ENCODE measurements around the gene JADE1. TPM values are rescaled to one million over a fixed set of nuclear protein-coding genes. Genes with fewer than 3 reads are reported as not detected.

JADE1 gene
- total and polyA plus RNA-seq, 4 donors = 5.0 to 17.6 (median 10.5) TPM

GRCh38 chr4:128782875-128783614 lies 26.5 kb upstream of the JADE1 start:
- Histone ChIP-seq H3K27ac (ENCODE audit: low read depth in 1 of 2, low read length in 2 of 2) (no peak overlapping the region), H3K4me1 (ENCODE audit: control insufficient read depth in 4 of 4, insufficient read depth in 4 of 4, low read length in 3 of 4) (peaks cover 0 to 7% (median 3%) of the 10 kb centered on the region in 4 donors), H3K36me3 (ENCODE audit: control insufficient read depth in 4 of 4, insufficient read depth in 3 of 4, low read depth in 1 of 4, low read length in 3 of 4) (no peaks in the 10 kb centered on the region), H3K27me3 (ENCODE audit: control insufficient read depth in 4 of 4, insufficient read depth in 4 of 4, low read length in 3 of 4) (no peaks in the 10 kb centered on the region), H3K4me3 (ENCODE audit: low read depth in 1 of 3, low read length in 3 of 3) (no peak overlapping the region), H3K9me3 (ENCODE audit: control insufficient read depth in 4 of 4, low read length in 3 of 4) (no peaks in the 10 kb centered on the region), H3K9ac (ENCODE audit: low read depth in 1 of 2, low read length in 2 of 2) (no peak overlapping the region)
- DNase-seq (ENCODE audit: low spot score) = no peak
- no peak for TF ChIP-seq EGR1 (IDR thresholded peaks at IDR 0.05; ENCODE audit: low read depth in 2 of 2)
- TF ChIP-seq GABPA (IDR thresholded peaks at IDR 0.05 in 1 of 2, conservative IDR thresholded peaks at IDR 0.05 in 1 of 2) = no peak
- peak in 1 of 2 donors; percentile 24 for TF ChIP-seq JUND (IDR thresholded peaks at IDR 0.05)
- TF ChIP-seq FOXA1 (IDR thresholded peaks at IDR 0.05) = no peak
- no peak for TF ChIP-seq ATF3 (IDR thresholded peaks at IDR 0.05)
- no peak for TF ChIP-seq REST (IDR thresholded peaks at IDR 0.05)
- no peak for TF ChIP-seq ZBTB33 (IDR thresholded peaks at IDR 0.05)
- TF ChIP-seq CTCF (IDR thresholded peaks at IDR 0.05; ENCODE audit: low read depth, low read length, missing input control) = no peak
- TF ChIP-seq HNF4A (conservative IDR thresholded peaks at IDR 0.05) = peak in 1 of 2 donors; percentile 37
- no peak for TF ChIP-seq NR2F2 (IDR thresholded peaks at IDR 0.05)
- TF ChIP-seq YY1 (IDR thresholded peaks at IDR 0.05) = no peak
- no peak for TF ChIP-seq RAD21 (IDR thresholded peaks at IDR 0.05)
- 54% methylated on average over 12 of the region's 12 CpGs for WGBS

GRCh38 chr4:128787509-128788311 lies 21.8 kb upstream of the JADE1 start:
- 88% methylated on average over 18 of the region's 18 CpGs for WGBS
- H3K4me1 ChIP-seq (ENCODE audit: control insufficient read depth in 4 of 4, insufficient read depth in 4 of 4, low read length in 3 of 4) = peaks cover 0 to 3% (median 2%) of the 10 kb centered on the region in 4 donors
- no peak for TF ChIP-seq MAX (IDR thresholded peaks at IDR 0.05)
- TF ChIP-seq SP1 (IDR thresholded peaks at IDR 0.05) = no peak
- TF ChIP-seq HNF4G (IDR thresholded peaks at IDR 0.05) = no peak
- TF ChIP-seq RAD21 (IDR thresholded peaks at IDR 0.05) = no peak
- no peak for TF ChIP-seq RXRA (IDR thresholded peaks at IDR 0.05)
- no peak for TF ChIP-seq REST (IDR thresholded peaks at IDR 0.05)
- TF ChIP-seq YY1 (IDR thresholded peaks at IDR 0.05) = no peak
- TF ChIP-seq JUND (IDR thresholded peaks at IDR 0.05) = no peak
- no peaks in the 10 kb centered on the region for H3K27me3 ChIP-seq (ENCODE audit: control insufficient read depth in 4 of 4, insufficient read depth in 4 of 4, low read length in 3 of 4)
- no peak for DNase-seq (ENCODE audit: low spot score)
- H3K9ac ChIP-seq (ENCODE audit: low read depth in 1 of 2, low read length in 2 of 2) = no peak overlapping the region
- no peaks in the 10 kb centered on the region for H3K9me3 ChIP-seq (ENCODE audit: control insufficient read depth in 4 of 4, low read length in 3 of 4)
- H3K36me3 ChIP-seq (ENCODE audit: control insufficient read depth in 4 of 4, insufficient read depth in 3 of 4, low read depth in 1 of 4, low read length in 3 of 4) = no peaks in the 10 kb centered on the region
- no peak overlapping the region for H3K4me3 ChIP-seq (ENCODE audit: low read depth in 1 of 3, low read length in 3 of 3)
- H3K27ac ChIP-seq (ENCODE audit: low read depth in 1 of 2, low read length in 2 of 2) = no peak overlapping the region
